GM21576 (cell line): ENCODE results near the gene HACD3.
"Not testable (repeated sequence)": the region's sequence is repeated elsewhere in the genome, so short reads cannot be mapped to it uniquely, and the experiment has no call there.

Source experiments
- ATAC-seq: cut with Tn5 transposase; IDR thresholded peaks from one replicate; pipeline ENCODE4 v1.9.1; 2021; ENCODE audit warnings: mild to moderate bottlenecking, moderate library complexity; ENCODE audit not compliant: unreplicated experiment

Gene HACD3

GRCh38 chr15:65549288-65549687, 19.0 kb downstream of the HACD3 start:
- ATAC-seq = not testable (repeated sequence)

- ATAC-seq = no peak
These were observed 20.4 kb downstream of the HACD3 start for GRCh38 chr15:65550681-65551098.

- ATAC-seq = no peak
These were observed 20.9 kb downstream of the HACD3 start for GRCh38 chr15:65551183-65551582.

- ATAC-seq = not testable (repeated sequence)
These were observed 22.6 kb downstream of the HACD3 start for GRCh38 chr15:65552851-65553250.

- ATAC-seq = no peak
These were observed 23.4 kb downstream of the HACD3 start for GRCh38 chr15:65553691-65554090.

GRCh38 chr15:65556622-65557021, 26.4 kb downstream of the HACD3 start:
- ATAC-seq = no peak

- ATAC-seq = no peak
These were observed 28.1 kb downstream of the HACD3 start for GRCh38 chr15:65558336-65558735.

GRCh38 chr15:65558997-65559760, 28.9 kb downstream of the HACD3 start:
- no peak for ATAC-seq

- ATAC-seq = no peak
These were observed 29.7 kb downstream of the HACD3 start for GRCh38 chr15:65559941-65560340.

GRCh38 chr15:65561934-65562333, 31.7 kb downstream of the HACD3 start:
- ATAC-seq = no peak

- ATAC-seq = no peak
These were observed 39.5 kb downstream of the HACD3 start for GRCh38 chr15:65569728-65570127.

GRCh38 chr15:65571971-65572370, 41.7 kb downstream of the HACD3 start:
- no peak for ATAC-seq

- no peak for ATAC-seq
These were observed 46.4 kb downstream of the HACD3 start for GRCh38 chr15:65576664-65577063.

- ATAC-seq = no peak
These were observed 47.1 kb downstream of the HACD3 start for GRCh38 chr15:65577129-65577996.

- ATAC-seq = no peak
These were observed 48.9 kb downstream of the HACD3 start for GRCh38 chr15:65578904-65579728.

GRCh38 chr15:65579762-65580161, 49.5 kb downstream of the HACD3 start:
- ATAC-seq = no peak

GRCh38 chr15:65580287-65580686, 50.0 kb downstream of the HACD3 start:
- ATAC-seq = no peak

- no peak for ATAC-seq
These were observed 53.4 kb downstream of the HACD3 start for GRCh38 chr15:65583701-65584100.

GRCh38 chr15:65584241-65584640, 54.0 kb downstream of the HACD3 start:
- no peak for ATAC-seq

- ATAC-seq = no peak
These were observed 56.8 kb downstream of the HACD3 start for GRCh38 chr15:65587094-65587493.

GRCh38 chr15:65595960-65596359, 65.7 kb downstream of the HACD3 start:
- no peak for ATAC-seq
